ENCODE data around the gene AFF1. TPM values are rescaled to one million over a fixed set of nuclear protein-coding genes. Genes with fewer than 3 reads are reported as not detected.
"Not testable (repeated sequence)": the region's sequence is repeated elsewhere in the genome, so short reads cannot be mapped to it uniquely, and the experiment has no call there.

The AFF1 gene
- total RNA-seq, 4 donors from 2014 or later = 105 to 152 (median 111) TPM

- TF ChIP-seq POLR2A (IDR thresholded peaks at IDR 0.05) (no peak), EP300 (IDR thresholded peaks at IDR 0.05) (no peak)
- TF ChIP-seq, protein P1, sequence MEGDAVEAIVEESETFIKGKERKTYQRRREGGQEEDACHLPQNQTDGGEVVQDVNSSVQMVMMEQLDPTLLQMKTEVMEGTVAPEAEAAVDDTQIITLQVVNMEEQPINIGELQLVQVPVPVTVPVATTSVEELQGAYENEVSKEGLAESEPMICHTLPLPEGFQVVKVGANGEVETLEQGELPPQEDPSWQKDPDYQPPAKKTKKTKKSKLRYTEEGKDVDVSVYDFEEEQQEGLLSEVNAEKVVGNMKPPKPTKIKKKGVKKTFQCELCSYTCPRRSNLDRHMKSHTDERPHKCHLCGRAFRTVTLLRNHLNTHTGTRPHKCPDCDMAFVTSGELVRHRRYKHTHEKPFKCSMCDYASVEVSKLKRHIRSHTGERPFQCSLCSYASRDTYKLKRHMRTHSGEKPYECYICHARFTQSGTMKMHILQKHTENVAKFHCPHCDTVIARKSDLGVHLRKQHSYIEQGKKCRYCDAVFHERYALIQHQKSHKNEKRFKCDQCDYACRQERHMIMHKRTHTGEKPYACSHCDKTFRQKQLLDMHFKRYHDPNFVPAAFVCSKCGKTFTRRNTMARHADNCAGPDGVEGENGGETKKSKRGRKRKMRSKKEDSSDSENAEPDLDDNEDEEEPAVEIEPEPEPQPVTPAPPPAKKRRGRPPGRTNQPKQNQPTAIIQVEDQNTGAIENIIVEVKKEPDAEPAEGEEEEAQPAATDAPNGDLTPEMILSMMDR (IDR thresholded peaks at IDR 0.05) = no peak
- Histone ChIP-seq H3K4me3 (no peak overlapping the region), H3K4me1 (peaks cover 0 to 48% (median 18%) of the 10 kb centered on the region in 4 donors), H3K36me3 (peaks cover 0 to 3% (median 0%) of the 10 kb centered on the region in 3 donors), H3K27ac (no peak overlapping the region), H3K27me3 (no peaks in the 10 kb centered on the region), H3K9me3 (no peaks in the 10 kb centered on the region)
- 81 to 85% methylated on average over 3 of the region's 3 CpGs for WGBS, 2 donors
- DNase-seq (ENCODE audit: low spot score in 2 of 2) = no peak
These were observed 134.4 kb downstream of the AFF1 start for GRCh38 chr4:87069037-87069742.

- H3K27ac ChIP-seq = no peak overlapping the region
These were observed 136.6 kb downstream of the AFF1 start for GRCh38 chr4:87071401-87071800.

GRCh38 chr4:87072545-87072944 lies 137.7 kb downstream of the AFF1 start:
- not testable (repeated sequence) for H3K9me3 ChIP-seq; H3K36me3 ChIP-seq; H3K4me3 ChIP-seq; H3K27me3 ChIP-seq; H3K27ac ChIP-seq; DNase-seq (ENCODE audit: low spot score in 2 of 2)
- WGBS, 2 donors = 86 to 88% methylated on average over 10 of the region's 10 CpGs
- peaks cover 0 to 74% (median 33%) of the 10 kb centered on the region in 4 donors for H3K4me1 ChIP-seq

More at GRCh38 chr4:87071401-87071800, 136.6 kb downstream of the AFF1 start:
- H3K36me3 ChIP-seq = no peaks in the 10 kb centered on the region
- H3K9me3 ChIP-seq = no peaks in the 10 kb centered on the region
- TF ChIP-seq EP300 (IDR thresholded peaks at IDR 0.05) (no peak), POLR2A (IDR thresholded peaks at IDR 0.05) (no peak)
- TF ChIP-seq, protein P1 (IDR thresholded peaks at IDR 0.05) = no peak
- no peaks in the 10 kb centered on the region for H3K27me3 ChIP-seq
- DNase-seq (ENCODE audit: low spot score in 2 of 2) = no peak
- 83 to 87% methylated on average over 3 of the region's 3 CpGs for WGBS, 2 donors
- peaks cover 0 to 70% (median 27%) of the 10 kb centered on the region in 4 donors for H3K4me1 ChIP-seq
- no peak overlapping the region for H3K4me3 ChIP-seq

GRCh38 chr4:87073199-87074120 lies 138.6 kb downstream of the AFF1 start:
- 16 to 18% methylated on average over 14 of the region's 14 CpGs for WGBS, 2 donors
- Histone ChIP-seq H3K9me3 (no peaks in the 10 kb centered on the region), H3K27me3 (no peaks in the 10 kb centered on the region), H3K4me3 (peak overlapping the region in 1 of 4 donors; percentile 13), H3K4me1 (peaks cover 0 to 74% (median 37%) of the 10 kb centered on the region in 4 donors), H3K36me3 (no peaks in the 10 kb centered on the region), H3K27ac (peak overlapping the region in 3 of 4 donors; percentile 50 to 79 (median 73))
- TF ChIP-seq, protein P1 (IDR thresholded peaks at IDR 0.05) = no peak
- TF ChIP-seq POLR2A (IDR thresholded peaks at IDR 0.05) = no peak
- TF ChIP-seq EP300 (IDR thresholded peaks at IDR 0.05) = peak in 1 of 2 donors; percentile 46
- DNase-seq (ENCODE audit: low spot score in 2 of 2) = peak in 1 of 2 donors; percentile 39

DNA sequence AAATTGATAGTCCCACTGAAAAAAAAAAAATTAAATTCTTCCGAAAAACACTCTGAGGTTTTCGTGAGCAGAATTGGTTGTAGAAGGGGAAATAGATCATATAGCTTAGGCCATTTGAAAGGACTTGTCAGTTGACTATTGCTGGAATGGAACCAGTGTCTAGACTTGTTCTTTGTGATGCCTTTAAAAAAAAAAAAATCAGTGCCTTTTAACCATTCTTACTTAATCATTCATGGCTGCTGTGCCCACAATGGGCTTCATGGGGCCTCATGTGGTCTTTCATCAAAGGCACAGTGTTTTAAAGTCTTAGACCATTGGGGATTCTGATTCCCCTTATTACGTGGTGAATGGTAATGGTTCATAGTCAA lies 139.3 kb downstream of the AFF1 start:
- no peak for TF ChIP-seq EP300 (IDR thresholded peaks at IDR 0.05)
- TF ChIP-seq, protein P1 (IDR thresholded peaks at IDR 0.05) = no peak
- no peak for TF ChIP-seq POLR2A (IDR thresholded peaks at IDR 0.05)
- WGBS, 2 donors = 43 to 47% methylated on average over 3 of the region's 3 CpGs
- H3K36me3 ChIP-seq = no peaks in the 10 kb centered on the region
- H3K9me3 ChIP-seq = no peaks in the 10 kb centered on the region
- DNase-seq (ENCODE audit: low spot score in 2 of 2) = no peak
- H3K4me1 ChIP-seq = peaks cover 0 to 74% (median 41%) of the 10 kb centered on the region in 4 donors
- no peak overlapping the region for H3K4me3 ChIP-seq
- H3K27ac ChIP-seq = peak overlapping the region in 2 of 4 donors; percentile 73 to 79
- H3K27me3 ChIP-seq = no peaks in the 10 kb centered on the region
